Activated CD8-positive, alpha-beta memory T cell treated with anti-CD3 and anti-CD28 coated beads for 48 hours (primary cell): Measurements from ENCODE around the gene TSHZ1.

Experiments used
- DNase-seq, 3 experiments: peaks; one replicate each; pipeline ENCODE4 v3.0.0-alpha.2; 2020; ENCODE audit warnings: low read depth in 2 of 3, low spot score in 2 of 3

Gene TSHZ1

GRCh38 chr18:75210274-75211001 lies at the start of gene TSHZ1:
TSS of gene TSHZ1 (plus strand) at chr18:75210797. CDS start at chr18:75211877, 1,080 bp downstream.
- DNase-seq = no peak

- no peak for DNase-seq
These were observed 49.2 kb upstream of the TSHZ1 start for GRCh38 chr18:75161256-75162028.

- DNase-seq = no peak
These were observed 48.1 kb upstream of the TSHZ1 start for GRCh38 chr18:75162467-75162866.

DNA sequence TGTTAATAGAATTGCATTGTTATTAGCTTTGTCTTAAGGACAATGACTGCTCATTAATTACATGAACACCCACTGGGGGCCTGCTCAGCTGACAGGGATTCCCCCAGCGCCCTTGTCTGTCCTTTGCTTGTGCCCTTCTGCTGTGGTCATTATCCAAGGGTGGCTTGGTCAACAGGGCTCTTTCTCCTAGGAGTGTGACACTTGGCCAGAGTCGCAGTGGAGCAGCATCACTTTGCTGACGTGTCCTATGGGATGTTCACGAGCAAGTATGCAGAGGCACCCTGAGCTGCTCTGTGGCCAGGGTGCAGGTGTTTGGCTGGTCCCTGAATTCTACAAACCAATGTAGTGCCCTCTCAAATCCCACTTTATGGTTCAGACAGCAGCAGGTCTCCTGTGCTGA lies 47.6 kb upstream of the TSHZ1 start:
- no peak for DNase-seq

DNA sequence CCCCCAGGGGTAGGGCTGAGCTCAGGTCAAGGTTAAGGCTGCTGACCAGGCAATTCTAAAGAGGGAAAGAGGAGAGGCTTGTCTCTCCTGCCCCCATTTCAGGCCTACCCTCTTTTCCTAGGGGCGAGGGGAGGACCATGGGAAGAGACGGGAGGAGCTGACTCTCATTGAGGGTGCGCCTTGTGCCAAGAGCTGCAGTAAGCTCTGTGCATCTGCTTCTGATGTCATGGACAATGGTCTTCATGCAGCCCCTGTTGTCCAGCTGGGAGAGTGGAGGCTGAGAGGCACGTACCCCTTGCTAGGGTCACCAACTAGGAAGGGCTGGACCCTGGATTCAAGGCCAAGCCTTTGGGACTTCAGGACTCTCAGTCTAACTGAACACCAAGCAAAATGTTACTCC lies 46.9 kb upstream of the TSHZ1 start:
- no peak for DNase-seq

GRCh38 chr18:75164479-75164878 lies 46.1 kb upstream of the TSHZ1 start:
- DNase-seq = no peak

DNA sequence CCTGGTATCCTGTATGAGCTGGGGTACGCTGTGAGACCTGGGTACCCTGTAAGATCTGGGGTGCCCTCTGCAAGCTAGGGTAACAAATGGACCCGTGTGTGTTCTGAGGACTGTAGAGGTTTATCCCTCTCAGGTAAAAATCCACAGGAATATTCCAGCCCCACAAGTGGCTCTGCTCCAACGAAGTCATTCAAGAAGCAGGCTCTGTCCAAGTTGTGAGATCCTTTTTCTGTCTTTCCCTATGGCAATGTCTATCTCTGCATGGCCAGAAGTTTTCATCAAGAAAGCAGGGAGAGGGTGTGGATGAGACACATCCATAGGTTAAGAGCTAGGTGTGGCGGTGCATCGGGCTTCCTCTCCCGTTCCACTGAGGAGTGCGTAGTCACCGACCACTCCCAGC lies 44.7 kb upstream of the TSHZ1 start:
- DNase-seq = no peak

GRCh38 chr18:75167137-75167536 lies 43.5 kb upstream of the TSHZ1 start:
- DNase-seq = no peak

DNA sequence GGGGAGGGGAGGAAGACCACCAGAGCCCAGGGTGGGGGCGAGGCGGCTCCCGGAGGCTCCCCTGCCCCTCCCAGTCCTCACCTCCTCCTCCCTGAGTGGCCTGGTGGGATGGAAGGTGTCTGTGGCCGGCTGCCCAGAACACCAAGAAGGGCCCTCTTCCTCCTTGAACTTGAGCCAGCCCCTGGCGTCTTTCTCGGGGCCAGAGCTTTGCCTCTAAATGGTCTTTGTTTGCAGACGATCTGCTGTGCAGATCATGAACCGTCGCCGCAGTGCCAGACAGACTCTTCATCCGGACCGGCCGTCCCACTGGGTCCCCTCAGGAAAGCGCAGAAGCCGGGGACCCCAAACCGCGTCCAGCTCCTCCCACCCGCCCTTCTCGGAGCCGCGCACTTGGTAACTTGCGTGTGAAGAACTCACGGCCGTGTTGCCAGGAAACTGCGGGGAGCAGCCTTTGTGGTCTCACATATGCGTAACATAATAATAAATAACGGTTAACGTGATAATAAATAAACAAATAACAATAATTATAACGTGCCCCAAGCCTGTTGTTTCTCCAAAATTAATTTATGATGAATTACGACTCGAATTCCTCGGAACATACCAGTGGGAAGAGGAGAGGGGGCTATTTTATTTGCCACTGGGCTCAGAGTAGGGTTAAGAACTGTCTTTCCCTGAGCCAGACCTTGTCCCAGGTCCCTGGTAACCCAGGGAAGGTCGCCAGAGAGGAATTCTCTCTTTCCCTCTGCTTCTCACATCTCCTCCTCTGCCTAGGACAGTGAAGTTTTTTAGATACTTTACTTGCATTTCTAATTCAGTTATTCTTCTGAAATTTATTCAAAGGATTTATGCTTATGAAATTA lies 42.6 kb upstream of the TSHZ1 start:
- DNase-seq = no peak

- DNase-seq = no peak
These were observed 42.0 kb upstream of the TSHZ1 start for GRCh38 chr18:75168619-75169018.

- no peak for DNase-seq
These were observed 41.2 kb upstream of the TSHZ1 start for GRCh38 chr18:75169411-75169810.

GRCh38 chr18:75170022-75170789 lies 40.4 kb upstream of the TSHZ1 start:
- DNase-seq = no peak

DNA sequence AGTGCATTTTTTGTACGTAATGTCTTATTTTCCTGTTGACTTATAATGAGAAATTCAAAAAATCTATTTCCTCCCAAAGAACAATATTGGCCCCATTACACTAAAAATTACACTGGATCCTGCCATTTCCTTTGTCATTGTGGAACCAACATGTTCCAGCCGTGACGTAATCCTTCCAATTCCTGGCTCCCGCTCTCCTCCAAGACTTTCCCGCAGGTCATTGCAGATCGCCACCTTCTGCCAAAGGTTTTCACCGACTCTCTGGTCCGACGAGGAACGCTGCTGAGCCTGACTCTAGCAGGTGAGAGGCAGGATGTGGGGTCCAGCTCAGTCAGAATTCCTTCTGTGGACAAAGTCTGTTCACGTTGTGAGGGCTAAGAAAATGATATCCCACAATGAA lies 39.7 kb upstream of the TSHZ1 start:
- no peak for DNase-seq

- no peak for DNase-seq
These were observed 38.1 kb upstream of the TSHZ1 start for GRCh38 chr18:75172299-75173124.

DNA sequence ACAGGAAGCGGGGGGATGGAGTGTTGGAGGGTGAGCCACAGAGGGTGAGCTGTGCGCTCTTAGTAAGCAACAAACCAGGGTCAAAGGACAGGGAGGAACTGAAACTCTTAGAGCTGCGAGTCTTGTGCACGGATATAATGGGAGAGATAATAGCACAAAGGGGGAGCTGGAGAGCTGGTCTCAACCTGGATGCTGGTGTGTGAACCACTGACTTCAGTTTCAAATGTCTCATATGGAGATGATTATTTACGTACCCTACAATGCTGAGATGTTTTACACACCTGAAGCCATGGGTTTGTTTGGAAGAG lies 37.5 kb upstream of the TSHZ1 start:
- no peak for DNase-seq

DNA sequence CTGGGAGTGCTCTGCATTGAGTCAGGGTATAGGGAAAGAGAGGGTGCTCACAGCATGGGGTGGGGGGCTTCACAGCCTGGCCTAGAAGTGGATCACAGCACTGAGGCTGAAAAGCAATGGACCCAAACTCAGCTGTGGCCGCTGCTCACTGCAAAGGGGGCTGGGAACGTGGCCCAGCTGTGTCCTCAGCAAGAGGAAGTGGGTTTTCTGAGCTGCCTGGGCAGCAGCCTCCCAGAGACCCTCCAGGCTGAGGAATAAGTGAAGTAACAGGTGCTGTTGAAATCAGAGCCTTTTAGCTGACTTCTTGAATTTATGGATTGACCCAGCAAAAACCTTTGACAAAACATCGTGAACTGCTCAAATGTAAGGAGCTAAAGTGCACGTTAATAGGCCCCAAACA lies 36.9 kb upstream of the TSHZ1 start:
- no peak for DNase-seq

- no peak for DNase-seq
These were observed 33.7 kb upstream of the TSHZ1 start for GRCh38 chr18:75176849-75177248.

GRCh38 chr18:75178376-75178775 lies 32.2 kb upstream of the TSHZ1 start:
- DNase-seq = no peak

DNA sequence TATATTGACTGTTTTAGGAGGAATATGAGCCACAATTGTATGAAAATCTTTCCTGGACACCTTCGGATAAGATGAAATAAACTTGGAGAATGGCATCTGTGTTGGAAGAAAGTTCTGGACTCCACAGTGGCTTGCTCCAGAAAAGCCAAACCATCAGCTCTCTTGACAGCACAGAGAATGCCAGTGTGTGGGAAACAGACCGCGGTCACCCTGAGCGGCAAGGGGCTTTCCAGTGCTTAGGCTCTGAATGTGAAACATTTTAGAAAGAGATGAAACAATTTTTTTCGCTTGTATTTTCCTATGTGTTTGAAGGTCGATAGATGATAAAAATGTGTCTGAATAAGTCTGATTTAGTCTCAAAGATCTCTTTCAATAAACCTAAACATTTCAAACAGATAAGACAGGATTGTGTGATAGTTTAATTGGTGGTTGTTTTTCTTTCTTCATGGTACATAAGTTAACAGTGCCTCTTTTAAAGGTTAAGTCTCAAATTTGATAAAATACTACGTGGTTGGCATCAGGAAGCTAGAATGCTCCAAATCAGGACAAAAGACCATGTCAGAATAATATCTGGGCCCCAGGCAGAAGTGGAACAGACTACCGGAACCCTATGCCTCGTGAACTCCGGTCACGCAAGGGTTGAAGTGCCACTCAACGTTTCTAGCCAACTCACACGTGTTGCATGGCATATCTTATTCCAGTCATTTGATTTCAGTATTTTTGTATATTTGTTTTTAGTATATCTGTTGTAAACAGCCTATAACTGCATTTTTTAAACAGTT lies 30.6 kb upstream of the TSHZ1 start:
- no peak for DNase-seq

GRCh38 chr18:75183524-75183923 lies 27.1 kb upstream of the TSHZ1 start:
- no peak for DNase-seq
